Cortex of kidney (tissue), 1 donor: Measurements from ENCODE around the gene FBXO3.
"Not testable (repeated sequence)": the region's sequence is repeated elsewhere in the genome, so short reads cannot be mapped to it uniquely, and the experiment has no call there.

Experiments used
- DNase-seq: peaks from one replicate; lab custom pipeline; 2025; lab: John Stamatoyannopoulos, UW

The FBXO3 gene

DNA sequence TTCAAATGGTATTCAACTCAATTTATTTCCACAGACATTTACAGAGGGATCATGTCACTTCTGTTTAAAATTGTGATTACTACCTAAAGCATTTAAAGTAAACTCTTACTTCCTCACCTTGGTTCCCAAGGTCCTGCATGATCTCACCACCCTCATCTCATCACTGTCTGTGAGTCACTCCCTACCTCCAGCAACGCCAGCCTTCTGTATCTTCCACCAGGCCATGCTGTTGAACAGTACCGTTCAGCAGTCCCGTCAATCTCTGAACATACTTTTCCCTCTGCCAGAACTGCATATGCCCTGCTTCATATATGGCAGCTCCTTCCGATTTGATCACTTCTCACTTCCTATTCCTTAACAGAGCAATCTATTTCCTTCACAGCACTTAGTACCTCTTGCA lies 2.0 kb downstream of the FBXO3 start:
- no peak for DNase-seq

- DNase-seq = no peak
These were observed 4.1 kb downstream of the FBXO3 start for GRCh38 chr11:33770236-33770635.

DNA sequence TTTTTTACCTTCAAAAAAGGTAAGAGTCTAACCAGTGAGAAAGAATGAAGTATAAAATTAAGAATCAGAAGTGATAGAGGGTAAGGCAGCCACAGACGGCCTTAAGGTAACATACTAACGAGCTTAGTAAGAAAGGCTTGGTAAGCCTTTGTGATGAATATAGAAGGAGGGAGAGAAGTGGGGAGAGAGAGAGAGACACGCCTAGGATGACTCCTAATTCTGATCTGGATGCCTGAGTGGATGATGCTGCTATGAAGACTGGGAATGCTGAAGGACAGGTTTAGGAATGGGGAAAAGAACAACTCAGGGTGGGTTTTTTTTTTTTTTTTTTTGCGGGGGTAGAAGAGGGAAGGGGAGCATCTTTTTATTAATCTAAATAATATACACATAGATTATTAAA lies 4.8 kb downstream of the FBXO3 start:
- DNase-seq = no peak

DNA sequence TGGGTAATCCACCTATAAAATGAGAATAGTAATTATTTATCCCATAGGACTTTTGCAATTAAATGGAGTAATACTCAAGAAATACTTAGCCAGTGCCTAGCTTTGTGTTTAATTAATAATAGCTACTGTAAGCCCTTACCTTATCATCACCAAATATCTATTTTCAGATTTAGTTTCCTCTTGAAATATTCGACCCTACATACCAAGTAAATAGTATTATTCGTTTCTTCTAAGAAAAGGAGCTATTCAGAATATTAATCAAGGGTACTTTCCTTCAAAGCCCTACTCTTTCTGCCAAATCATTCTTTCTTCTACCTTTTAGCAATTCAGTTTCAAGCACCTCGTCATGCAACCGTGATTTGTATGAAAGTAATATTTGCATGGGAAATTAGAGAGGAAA lies 6.7 kb downstream of the FBXO3 start:
- DNase-seq = no peak

DNA sequence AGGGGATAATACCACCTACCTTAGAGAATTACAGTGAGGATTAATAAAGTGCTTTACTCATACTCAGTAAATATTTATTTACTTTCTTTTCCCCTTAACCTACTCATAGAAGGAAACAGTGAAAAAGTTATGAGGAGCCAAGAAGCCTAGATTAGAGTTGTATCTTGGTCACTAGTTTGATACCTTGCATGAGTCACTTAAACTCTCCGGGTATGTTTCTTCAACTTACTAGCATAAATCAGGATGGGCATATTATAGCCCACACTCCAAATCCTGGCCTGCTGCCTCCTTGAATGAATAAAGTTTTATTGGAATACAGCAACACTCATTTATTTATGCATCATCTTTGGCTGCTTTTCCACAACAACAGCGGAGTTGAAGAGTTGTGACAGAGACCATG lies 8.2 kb downstream of the FBXO3 start:
- DNase-seq = no peak

DNA sequence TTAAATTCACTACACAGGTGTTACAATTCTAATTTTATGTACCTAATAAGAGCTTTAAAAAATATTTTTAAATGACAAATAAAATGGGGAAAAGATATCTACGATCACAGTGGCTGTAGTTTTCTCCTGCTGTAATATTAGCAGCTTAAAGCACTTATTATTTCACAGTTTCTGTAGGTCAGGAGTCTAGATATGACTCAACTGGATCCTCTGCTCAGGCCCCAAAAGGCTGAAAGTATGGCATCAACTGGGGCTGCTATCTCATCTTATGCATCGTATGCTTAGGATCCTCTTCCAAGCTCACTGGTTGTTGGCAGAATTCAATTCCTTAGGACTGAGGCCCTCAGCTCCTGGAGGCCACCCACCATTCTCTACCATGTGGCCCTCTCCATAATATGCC lies 12.8 kb downstream of the FBXO3 start:
- no peak for DNase-seq

DNA sequence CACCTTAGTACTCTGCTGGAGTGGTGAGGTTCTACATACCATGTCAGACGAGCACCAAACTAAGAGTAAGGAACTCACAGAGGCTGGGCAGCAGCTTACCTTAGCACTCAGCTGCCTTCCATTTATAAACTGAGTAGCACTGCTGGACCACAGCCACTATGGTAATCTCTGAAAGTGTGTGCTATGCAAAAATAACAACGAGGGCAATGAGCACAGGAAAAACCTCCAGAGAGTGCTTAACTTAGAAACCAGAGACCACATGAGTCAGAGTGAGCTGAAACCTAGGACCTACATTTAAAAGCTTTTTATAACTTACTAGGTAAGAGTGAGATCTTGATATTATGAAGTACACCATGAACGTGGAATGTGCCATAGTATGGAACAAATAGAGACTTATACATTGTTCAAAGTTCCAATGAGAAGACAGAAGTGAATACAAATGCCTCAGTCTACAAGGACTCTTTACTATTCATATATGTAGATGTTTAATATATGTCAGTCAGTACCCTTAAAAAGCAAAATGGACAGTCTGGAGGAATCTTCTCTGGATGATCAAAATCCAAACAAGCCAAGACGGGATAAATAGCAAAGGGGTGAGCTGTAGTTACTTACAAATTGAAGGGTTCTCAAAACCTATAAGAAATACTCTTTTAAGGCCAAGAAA lies 20.9 kb downstream of the FBXO3 start:
- no peak for DNase-seq

DNA sequence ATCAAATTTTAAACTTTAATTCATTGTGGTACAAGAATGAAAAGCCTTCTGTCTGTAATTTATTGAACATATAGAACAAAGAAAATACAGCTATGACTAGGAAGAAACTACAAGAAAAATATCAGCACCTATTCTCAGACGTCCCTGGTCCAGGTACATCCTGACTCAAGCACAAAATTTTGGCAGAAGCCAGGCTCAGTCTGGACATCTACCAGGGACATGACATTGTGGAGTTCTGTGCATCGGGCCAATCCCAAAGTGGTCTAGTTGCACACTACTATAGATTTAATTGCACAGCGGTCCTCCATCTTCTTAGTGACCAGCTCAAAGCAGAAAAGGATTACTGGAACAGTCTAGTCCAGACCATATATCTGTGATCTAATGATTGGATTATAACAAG lies 22.4 kb downstream of the FBXO3 start:
- DNase-seq = no peak

DNA sequence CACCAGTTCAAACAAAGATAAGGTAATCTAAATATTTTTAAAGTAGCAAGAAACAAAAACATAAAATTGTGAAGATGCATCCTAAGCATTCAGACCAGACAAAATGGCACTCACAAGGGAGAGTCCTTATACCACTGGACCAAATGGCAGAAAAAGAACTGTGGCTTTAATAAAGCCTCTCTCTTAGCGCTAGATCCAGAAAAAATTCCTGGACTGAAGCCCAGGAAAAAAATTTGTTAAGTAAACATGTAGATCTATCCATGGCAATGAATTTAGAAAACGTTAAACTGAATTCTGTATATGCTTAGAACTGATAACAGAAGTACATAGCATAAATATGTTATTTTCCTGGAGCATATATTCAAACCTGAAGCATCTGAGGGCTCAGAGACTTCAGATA lies 26.3 kb downstream of the FBXO3 start:
- DNase-seq = no peak

DNA sequence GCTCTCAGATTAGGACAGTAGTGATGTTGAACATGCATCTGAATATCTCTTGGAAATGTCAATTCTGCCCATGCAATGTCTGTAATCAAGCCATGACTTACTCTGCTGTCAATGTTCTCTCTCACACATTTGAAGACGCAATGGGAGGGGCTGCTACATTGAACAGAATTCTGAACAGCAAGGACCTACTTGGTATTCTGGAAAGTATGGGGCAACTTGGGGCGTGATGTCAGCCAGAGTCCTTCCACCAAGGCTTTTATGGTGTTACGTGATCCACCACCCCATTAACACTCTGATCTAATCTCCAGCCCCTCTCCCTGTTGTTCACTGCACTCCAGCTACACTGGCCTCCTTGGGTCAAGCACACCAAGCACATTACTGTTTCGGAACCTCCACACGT lies 31.0 kb downstream of the FBXO3 start:
- no peak for DNase-seq

GRCh38 chr11:33742249-33742851 lies 32.0 kb downstream of the FBXO3 start:
- no peak for DNase-seq

GRCh38 chr11:33741806-33742205 lies 32.5 kb downstream of the FBXO3 start:
- no peak for DNase-seq

DNA sequence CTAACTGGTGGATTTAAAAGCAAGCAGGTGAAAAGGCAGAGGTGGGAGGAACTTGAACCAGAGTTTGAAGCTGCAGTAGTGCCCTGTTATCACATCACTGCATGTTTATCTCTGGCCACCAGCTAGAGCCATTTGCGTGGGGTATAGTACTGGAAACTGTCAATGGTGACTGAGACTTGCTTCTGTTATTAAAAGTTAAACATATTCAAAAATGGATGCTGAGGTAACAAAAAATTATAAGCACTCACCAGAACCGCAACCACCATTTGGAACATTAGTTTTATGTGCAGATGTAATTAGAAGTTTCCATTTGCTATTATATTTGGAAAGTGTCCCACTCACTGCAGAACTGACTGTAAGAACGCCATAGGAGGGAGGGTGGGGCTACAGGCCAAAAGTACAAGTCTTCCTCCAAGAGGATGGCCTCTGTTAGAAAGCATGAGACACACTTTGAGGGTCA lies 36.9 kb downstream of the FBXO3 start:
- no peak for DNase-seq

DNA sequence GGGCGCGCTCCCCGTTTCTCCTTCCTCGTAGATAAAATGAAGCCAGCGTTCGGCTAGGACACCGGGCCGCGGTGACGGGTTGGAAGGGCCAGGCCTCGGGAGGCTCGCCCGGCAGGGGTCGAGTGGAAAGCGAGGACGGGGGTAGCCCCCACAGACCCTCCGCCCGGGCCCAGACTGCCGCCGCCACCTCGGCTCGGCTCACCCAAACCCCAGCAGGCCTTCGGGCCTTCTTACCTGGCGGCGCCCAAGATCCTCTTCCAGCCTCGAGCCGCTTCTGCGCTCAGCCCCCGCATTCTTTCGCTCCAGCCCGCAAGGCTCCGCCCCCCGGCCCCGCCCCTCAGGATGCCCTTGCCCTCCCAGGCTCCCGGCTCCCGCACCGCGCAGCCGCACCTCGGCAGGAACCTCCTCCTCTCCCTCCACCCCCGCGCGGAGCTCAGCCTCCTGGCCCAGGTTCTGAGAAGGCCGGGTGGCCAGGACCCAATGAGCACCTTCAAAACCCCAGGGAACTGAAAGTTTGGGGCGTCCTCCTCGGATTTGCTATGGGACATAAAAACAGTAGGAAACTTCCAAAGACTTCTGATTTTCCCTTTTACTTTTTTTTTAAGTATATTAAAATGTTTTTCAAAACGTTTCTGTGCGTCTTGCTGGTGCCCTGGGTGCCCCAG lies 38.0 kb downstream of the FBXO3 start, which contains the start of gene CD59:
CD59 (minus strand) TSS at position 276 of the 665 bp plus-strand sequence. CDS start 13,978 bp downstream, outside the sequence.
- peak; percentile 68 for DNase-seq

DNA sequence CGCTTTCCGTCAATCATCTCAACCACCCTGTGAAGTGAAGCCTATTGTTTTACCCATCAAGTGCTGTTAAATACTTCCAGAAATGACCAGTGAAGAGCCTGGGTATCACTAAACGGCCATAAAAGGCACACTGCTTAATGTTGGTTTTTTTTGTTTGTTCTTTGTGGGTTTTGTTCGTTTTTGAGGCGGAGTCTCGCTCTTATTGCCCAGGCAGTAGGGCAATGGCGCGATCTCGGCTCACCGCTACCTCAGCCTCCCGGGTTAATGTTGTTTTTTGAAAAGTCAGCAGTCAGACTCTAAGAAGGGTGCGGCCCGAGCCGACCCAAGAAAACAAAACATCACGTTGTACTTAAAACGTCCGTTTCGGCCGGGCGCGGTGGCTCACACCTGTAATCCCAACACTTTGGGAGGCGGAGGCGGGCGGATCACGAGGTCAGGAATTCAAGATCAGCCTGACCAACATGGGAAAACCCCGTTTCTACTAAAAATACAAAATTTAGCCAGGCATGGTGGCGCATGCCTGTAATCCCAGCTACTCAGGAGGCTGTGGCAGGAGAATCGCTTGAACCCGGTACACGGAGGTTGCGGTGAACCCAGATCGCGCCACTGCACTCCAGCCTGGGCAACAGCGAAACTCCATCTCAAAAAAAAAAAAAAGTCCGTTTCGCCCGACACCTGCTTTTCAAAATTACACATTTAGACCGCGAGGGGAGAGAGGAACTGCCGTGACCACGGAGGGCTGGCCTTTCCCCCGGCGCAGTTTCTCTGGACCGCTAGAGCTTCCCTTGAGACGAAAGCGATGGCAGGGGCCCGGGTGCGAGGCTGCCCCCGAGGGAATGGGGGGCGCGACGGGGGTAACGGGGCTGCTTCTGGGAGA lies 38.8 kb downstream of the FBXO3 start:
- DNase-seq = no peak

- DNase-seq = no peak
These were observed 39.7 kb downstream of the FBXO3 start for GRCh38 chr11:33734441-33735270.

GRCh38 chr11:33733980-33734379 lies 40.3 kb downstream of the FBXO3 start:
- DNase-seq = no peak

DNA sequence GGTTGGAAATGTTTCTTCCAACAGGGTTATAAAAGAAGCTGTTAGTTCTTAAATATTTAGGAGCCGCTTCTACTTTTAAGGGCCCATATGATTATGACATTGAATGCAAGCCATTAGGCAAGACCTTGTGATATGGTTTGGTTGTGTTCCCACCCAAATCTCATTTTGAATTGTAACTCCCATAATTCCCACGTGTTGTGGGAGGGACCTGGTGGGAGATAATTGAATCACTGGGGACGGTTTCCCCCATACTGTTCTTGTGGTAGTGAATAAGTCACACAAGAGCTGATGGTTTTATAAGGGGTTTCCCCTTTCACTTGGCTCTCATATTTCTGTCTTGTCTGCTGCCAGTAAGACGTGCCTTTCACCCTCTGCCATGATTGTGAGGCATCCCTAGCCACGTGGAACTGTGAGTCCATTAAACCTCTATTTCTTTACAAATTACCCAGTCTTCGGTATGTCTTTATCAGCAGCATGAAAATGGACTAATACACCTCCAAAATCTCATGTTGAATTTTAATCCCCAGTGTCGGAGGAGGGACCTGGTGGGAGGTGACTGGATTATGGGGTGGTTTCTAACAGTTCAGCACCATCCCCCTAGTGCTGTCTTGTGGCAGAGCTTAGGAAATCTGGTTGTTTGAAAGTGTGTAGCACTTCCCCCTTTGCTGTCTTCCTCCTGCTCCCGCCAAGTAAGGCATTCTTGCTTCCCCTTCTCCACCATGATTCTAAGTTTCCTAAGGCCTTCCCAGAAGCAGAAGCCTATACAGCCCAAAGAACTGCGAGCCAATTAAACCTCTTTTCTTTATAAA lies 42.4 kb downstream of the FBXO3 start:
- DNase-seq = no peak

DNA sequence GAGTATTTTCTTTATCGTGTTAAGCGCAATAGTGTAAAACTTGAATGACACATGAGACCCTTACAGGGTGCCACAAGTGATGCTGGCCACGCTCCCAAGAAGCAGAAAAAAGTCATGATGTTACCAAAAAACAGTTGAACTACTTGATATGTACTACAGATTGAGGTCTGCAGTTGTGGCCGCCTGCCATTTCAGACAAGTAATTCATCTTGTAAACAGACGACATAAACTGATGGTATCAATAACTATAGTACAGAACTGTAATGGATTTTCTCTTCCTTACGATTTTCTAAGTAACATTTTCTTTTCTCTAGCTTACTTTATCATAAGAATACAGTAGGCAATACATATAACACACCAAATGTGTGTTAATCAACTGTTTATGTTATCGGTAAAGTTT lies 43.6 kb downstream of the FBXO3 start:
- no peak for DNase-seq

DNA sequence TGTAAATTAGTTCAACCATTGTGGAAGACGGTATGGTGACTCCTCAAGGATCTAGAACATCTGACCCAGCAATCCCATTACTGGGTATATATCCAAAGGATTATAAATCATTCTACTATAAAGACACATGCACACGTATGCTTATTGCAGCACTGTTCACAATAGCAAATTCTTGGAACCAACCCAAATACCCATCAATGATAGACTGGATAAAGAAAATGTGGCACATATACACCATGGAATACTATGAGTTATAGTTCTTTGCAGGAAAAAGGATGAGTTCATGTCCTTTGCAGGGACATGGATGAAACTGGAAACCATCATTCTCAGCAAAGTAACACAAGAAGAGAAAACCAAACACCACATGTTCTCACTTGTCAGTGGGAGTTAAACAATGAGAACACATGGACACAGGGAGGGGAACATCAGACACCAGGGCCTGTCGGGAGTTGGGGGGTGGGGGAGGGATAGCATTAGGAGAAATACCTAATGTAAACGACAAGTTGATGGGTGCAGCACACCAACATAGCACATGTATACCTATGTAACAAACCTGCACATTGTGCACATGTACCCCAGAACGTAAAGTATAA lies 45.2 kb downstream of the FBXO3 start:
- not testable (repeated sequence) for DNase-seq
